Transverse colon (tissue), 3 donors: ENCODE results near the gene DCAF11.
A peak's percentile ranks its signal among the peaks of the same experiment; 100 is the strongest.

Experiments
- CTCF ChIP-seq, 5 experiments: fragments of 200-600 bp in 3 of 5; fragments of 450-650 bp in 2 of 5; sonication (generic) in 3 of 5; IDR thresholded peaks; 1 replicate in 2 of 5; 2 replicates in 3 of 5; pipeline ENCODE4 v1.5.1; 2016 to 2017; ENCODE audit warnings: antibody characterized with exemption in 5 of 5, inconsistent platforms in 3 of 5, mild to moderate bottlenecking in 2 of 5, moderate library complexity in 1 of 5
- POLR2A ChIP-seq: fragments of 450-650 bp; IDR thresholded peaks from one replicate; pipeline ENCODE4 v1.6.1; 2016; ENCODE audit warnings: antibody characterized with exemption, mild to moderate bottlenecking, moderate library complexity

- TF ChIP-seq POLR2A = peak; percentile 89
- peak; percentile 49 to 92 (median 69) for TF ChIP-seq CTCF (IDR thresholded peaks at IDR 0.05)
These were observed 26.7 kb downstream of the DCAF11 start, which contains the start of gene EMC9 for GRCh38 chr14:24141097-24141880.
